Endothelial cell of umbilical vein (primary cell): ENCODE results near the gene FAM81A. TPM values are rescaled to one million over a fixed set of nuclear protein-coding genes. Genes with fewer than 3 reads are reported as not detected.

Experiments
- BruUV-seq: library from RNA; stranded (reverse); fragments of 400-500 nt; replicated peaks from 2 replicates; lab custom pipeline; 2021; lab: Mats Ljungman, UMichigan
- CTCF ChIA-PET: fragments of 300-600, 350-600 bp; sonication (Branson Sonifier 250); formaldehyde crosslinking; loops from one replicate; lab custom pipeline; 2021; ENCODE audit warnings: antibody characterized with exemption, inconsistent platforms; lab: Charles Lee
- POLR2A ChIA-PET: fragments of 300-600, 350-600 bp; sonication (Branson Sonifier 250); formaldehyde crosslinking; loops from one replicate; lab custom pipeline; 2021; ENCODE audit warnings: antibody characterized with exemption, inconsistent platforms; lab: Charles Lee
- DNase-seq: peaks from one replicate; pipeline ENCODE4 v3.0.0-alpha.2; 2011; ENCODE audit warnings: low read depth, low spot score
- FAIRE-seq: peaks from 2 replicates; lab custom pipeline; 2011; peaks lifted over from hg19 to GRCh38; lab: Jason Lieb, UNC
- H2AFZ ChIP-seq: 2 replicates; pipeline ENCODE4 v1.6.0; 2012; ENCODE audit warnings: low read depth, low read length, control low read depth, inconsistent platforms
- H3K27ac ChIP-seq: 2 replicates; pipeline ENCODE4 v1.5.1; 2011; ENCODE audit warnings: low read depth, mild to moderate bottlenecking, control low read depth, low read length, moderate library complexity; ENCODE audit not compliant: insufficient read depth
- H3K27me3 ChIP-seq, 2 experiments: 2 replicates each; pipeline versions ENCODE4 v1.6.0 to v1.6.1; 2011; ENCODE audit warnings: low read length in 2 of 2, mixed read lengths in 1 of 2; ENCODE audit not compliant: control insufficient read depth in 2 of 2, insufficient read depth in 2 of 2
- H3K36me3 ChIP-seq, 2 experiments: 2 replicates in 1 of 2; 3 replicates in 1 of 2; pipeline ENCODE4 v1.5.1; 2011; ENCODE audit warnings: low read length in 2 of 2, mild to moderate bottlenecking in 1 of 2, moderate library complexity in 1 of 2; ENCODE audit not compliant: control insufficient read depth in 2 of 2, insufficient read depth in 2 of 2; ENCODE audit errors: extremely low read depth in 1 of 2
- H3K4me1 ChIP-seq: 3 replicates; pipeline ENCODE4 v1.5.1; 2011; ENCODE audit warnings: mild to moderate bottlenecking, low read length; ENCODE audit not compliant: control insufficient read depth, insufficient read depth; ENCODE audit errors: extremely low read depth
- H3K4me2 ChIP-seq: 2 replicates; pipeline ENCODE4 v1.6.1; 2011; ENCODE audit warnings: low read length, control low read depth, mixed read lengths; ENCODE audit not compliant: insufficient read depth
- H3K4me3 ChIP-seq, 3 experiments: fragments of 200-600 bp in 1 of 3; sonication (generic), shearing (Covaris generic) in 1 of 3; replicated peaks in 1 of 3; 2 replicates each; pipeline ENCODE4 v1.5.1; 2011 to 2016; ENCODE audit warnings: control low read depth in 3 of 3, low read length in 3 of 3, mild to moderate bottlenecking in 2 of 3, inconsistent platforms in 1 of 3, low read depth in 1 of 3, moderate library complexity in 1 of 3; ENCODE audit not compliant: insufficient read depth in 1 of 3
- H3K79me2 ChIP-seq: 2 replicates; pipeline ENCODE4 v1.6.0; 2012; ENCODE audit warnings: low read length, inconsistent platforms; ENCODE audit not compliant: control insufficient read depth, insufficient read depth
- H3K9ac ChIP-seq: replicated peaks from 2 replicates; pipeline ENCODE3; 2011; ENCODE audit warnings: low read length, control low read depth; ENCODE audit not compliant: insufficient read depth; ENCODE audit errors: extremely low read depth
- H3K9me1 ChIP-seq: replicated peaks from 3 replicates; pipeline ENCODE4 v1.6.0; 2011; ENCODE audit warnings: mild to moderate bottlenecking, low read length; ENCODE audit not compliant: control insufficient read depth, insufficient read depth; ENCODE audit errors: extremely low read depth
- H3K9me3 ChIP-seq: replicated peaks from 2 replicates; pipeline ENCODE4 v1.5.1; 2012; ENCODE audit warnings: low read length, inconsistent platforms; ENCODE audit not compliant: control insufficient read depth, insufficient read depth
- H4K20me1 ChIP-seq: replicated peaks from 2 replicates; pipeline ENCODE3; 2011; ENCODE audit warnings: mild to moderate bottlenecking, low read length; ENCODE audit not compliant: control insufficient read depth, insufficient read depth; ENCODE audit errors: extremely low read depth
- EZH2 ChIP-seq: IDR thresholded peaks from 2 replicates; pipeline ENCODE4 v1.6.1; 2012; ENCODE audit warnings: borderline replicate concordance, low read depth, mild to moderate bottlenecking, moderate library complexity, low read length, inconsistent platforms; ENCODE audit not compliant: severe bottlenecking
- FOS ChIP-seq: IDR thresholded peaks from 2 replicates; pipeline ENCODE4 v1.6.1; 2011; ENCODE audit warnings: mild to moderate bottlenecking, low read length, moderate library complexity, borderline replicate concordance; ENCODE audit not compliant: insufficient read depth
- JUN ChIP-seq: IDR thresholded peaks from 2 replicates; pipeline ENCODE4 v1.6.1; 2011; ENCODE audit warnings: borderline replicate concordance, low read depth; ENCODE audit not compliant: insufficient read length, insufficient read depth
- POLR2A ChIP-seq: IDR thresholded peaks from 2 replicates; pipeline ENCODE4 v1.6.1; 2012; ENCODE audit warnings: low read depth, mild to moderate bottlenecking, control low read depth, low read length
- POLR2AphosphoS5 ChIP-seq: IDR thresholded peaks from 2 replicates; pipeline ENCODE4 v1.6.1; 2012; ENCODE audit warnings: low read depth, mild to moderate bottlenecking, control low read depth, low read length, moderate library complexity; ENCODE audit not compliant: insufficient read depth
- dilution Hi-C: fragments of 300-500 bp; cut with MboI; formaldehyde crosslinking; loops from one replicate; pipeline ENCODE4 v1.15.0; 2019; ENCODE audit warnings: low sequenced_read_pairs; ENCODE audit not compliant: extremely low pct_ligation_motif_present
- intact Hi-C: fragments of 100-400 bp; cut with micrococcal nuclease; formaldehyde crosslinking; loops from one replicate; pipeline ENCODE4 v1.10.0; 2022
- polyA plus RNA-seq, 4 experiments: library from polyadenylated mRNA; depleted of rRNA in 3 of 4; stranded (reverse) in 3 of 4; unstranded in 1 of 4; fragments of >200 nt; gene quantifications; 2 replicates each; pipeline versions ENCODE4 v1.2.1 to v1.2.3, GENCODE V29; 2011 to 2012; ENCODE audit warnings: missing spikeins in 1 of 4
- total RNA-seq: library from RNA; stranded (reverse); gene quantifications from 2 replicates; pipeline ENCODE4 v1.2.3, GENCODE V29; 2021
- TF ChIP-seq, protein P1 (sequence below): IDR thresholded peaks from 2 replicates; pipeline ENCODE4 v1.6.1; 2011; ENCODE audit not compliant: insufficient read depth, insufficient read length
- TF ChIP-seq, protein P2 (sequence below), 2 donors: IDR thresholded peaks; 1 replicate in 1 of 2; 2 replicates in 1 of 2; pipeline ENCODE4 v1.5.1; 2011; ENCODE audit warnings: low read length in 2 of 2, mild to moderate bottlenecking in 2 of 2, moderate library complexity in 2 of 2, control low read depth in 1 of 2, inconsistent platforms in 1 of 2, low read depth in 1 of 2; ENCODE audit not compliant: insufficient read depth in 1 of 2; ENCODE audit errors: extremely low read depth in 1 of 2

The FAM81A gene
- total and polyA plus RNA-seq, 2 donors (not counting 3 experiments of a cell fraction or from before 2014, with no cell fraction given), result 0.28 to 1.2 TPM

DNA sequence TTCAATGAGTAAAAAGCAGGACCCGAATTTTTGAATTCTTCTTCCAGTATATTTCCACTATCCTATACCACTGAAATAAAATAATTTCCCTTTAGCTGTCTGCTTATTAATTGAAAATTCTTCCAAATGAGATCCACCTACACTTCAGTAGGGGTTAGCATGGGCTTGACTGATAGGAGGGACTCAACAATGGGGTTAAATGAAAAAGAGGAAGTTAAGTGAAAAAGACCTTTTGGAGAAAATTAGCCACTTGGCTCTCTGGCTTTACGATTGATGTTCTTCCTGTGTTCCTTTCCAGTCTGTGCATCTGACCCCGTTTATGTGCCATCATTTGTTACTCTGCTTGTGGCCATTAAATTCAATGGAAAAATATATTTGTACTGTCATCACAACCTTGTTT, 119.6 kb downstream of the FAM81A start:
- DNase-seq (no peak), FAIRE-seq (no peak)
- H3K4me3 ChIP-seq, result no peak overlapping the region
- no peaks in the 10 kb centered on the region for H3K4me1 ChIP-seq
- H3K36me3 ChIP-seq, result no peaks in the 10 kb centered on the region
- no peaks in the 10 kb centered on the region for H3K27me3 ChIP-seq
- no peak for TF ChIP-seq POLR2AphosphoS5
- no peak for TF ChIP-seq POLR2A
- TF ChIP-seq EZH2, result no peak
- TF ChIP-seq, protein P1, sequence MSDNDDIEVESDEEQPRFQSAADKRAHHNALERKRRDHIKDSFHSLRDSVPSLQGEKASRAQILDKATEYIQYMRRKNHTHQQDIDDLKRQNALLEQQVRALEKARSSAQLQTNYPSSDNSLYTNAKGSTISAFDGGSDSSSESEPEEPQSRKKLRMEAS, result no peak
- TF ChIP-seq, protein P2, sequence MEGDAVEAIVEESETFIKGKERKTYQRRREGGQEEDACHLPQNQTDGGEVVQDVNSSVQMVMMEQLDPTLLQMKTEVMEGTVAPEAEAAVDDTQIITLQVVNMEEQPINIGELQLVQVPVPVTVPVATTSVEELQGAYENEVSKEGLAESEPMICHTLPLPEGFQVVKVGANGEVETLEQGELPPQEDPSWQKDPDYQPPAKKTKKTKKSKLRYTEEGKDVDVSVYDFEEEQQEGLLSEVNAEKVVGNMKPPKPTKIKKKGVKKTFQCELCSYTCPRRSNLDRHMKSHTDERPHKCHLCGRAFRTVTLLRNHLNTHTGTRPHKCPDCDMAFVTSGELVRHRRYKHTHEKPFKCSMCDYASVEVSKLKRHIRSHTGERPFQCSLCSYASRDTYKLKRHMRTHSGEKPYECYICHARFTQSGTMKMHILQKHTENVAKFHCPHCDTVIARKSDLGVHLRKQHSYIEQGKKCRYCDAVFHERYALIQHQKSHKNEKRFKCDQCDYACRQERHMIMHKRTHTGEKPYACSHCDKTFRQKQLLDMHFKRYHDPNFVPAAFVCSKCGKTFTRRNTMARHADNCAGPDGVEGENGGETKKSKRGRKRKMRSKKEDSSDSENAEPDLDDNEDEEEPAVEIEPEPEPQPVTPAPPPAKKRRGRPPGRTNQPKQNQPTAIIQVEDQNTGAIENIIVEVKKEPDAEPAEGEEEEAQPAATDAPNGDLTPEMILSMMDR (IDR thresholded peaks at IDR 0.05; ENCODE audit: extremely low read depth in 1 of 2, insufficient read depth in 1 of 2, low read depth in 1 of 2, low read length in 2 of 2), result no peak
- TF ChIP-seq JUN, result no peak
- TF ChIP-seq FOS, result no peak
- no peak overlapping the region for H3K27ac ChIP-seq
- dilution Hi-C loops, result no loop called here
- ChIA-PET POLR2A (no interaction called here), CTCF (interaction anchor here (1.0 to 1.1 kb wide), 2 partner anchors 25 to 29 kb away, joined by 3 to 5 read pairs; no protein-coding TSS in a partner anchor)
- no peak overlapping the region for H3K4me2 ChIP-seq
- BruUV-seq, result no TSS peak
- H3K9ac ChIP-seq, result no peak overlapping the region
- intact Hi-C loops, result no loop called here
- no peak overlapping the region for H2AFZ ChIP-seq
- H3K9me3 ChIP-seq, result no peaks in the 10 kb centered on the region
- no peaks in the 10 kb centered on the region for H4K20me1 ChIP-seq
- no peaks in the 10 kb centered on the region for H3K79me2 ChIP-seq
- no peaks in the 10 kb centered on the region for H3K9me1 ChIP-seq
